Liver (tissue), 9 donors: Measurements from ENCODE around the gene ANTXR1. TPM values are rescaled to one million over a fixed set of nuclear protein-coding genes. Genes with fewer than 3 reads are reported as not detected.

Experiments used
- DNase-seq: peaks from one replicate; pipeline ENCODE4 v3.0.0-alpha.2; 2017; ENCODE audit warnings: low spot score
- H3K27ac ChIP-seq, 2 donors: one replicate each; pipeline ENCODE4 v1.7.0; 2013; ENCODE audit warnings: inconsistent platforms in 2 of 2, low read length in 2 of 2, control low read depth in 1 of 2, low read depth in 1 of 2, mild to moderate bottlenecking in 1 of 2
- H3K27me3 ChIP-seq, 4 donors: one replicate each; pipeline versions ENCODE4 v1.6.1 to v1.7.0; 2013; ENCODE audit warnings: low read length in 3 of 4, inconsistent platforms in 1 of 4, mild to moderate bottlenecking in 1 of 4, moderate library complexity in 1 of 4; ENCODE audit not compliant: control insufficient read depth in 4 of 4, insufficient read depth in 4 of 4
- H3K36me3 ChIP-seq, 4 donors: one replicate each; pipeline versions ENCODE4 v1.6.1 to v1.7.0; 2013; ENCODE audit warnings: low read length in 3 of 4, mild to moderate bottlenecking in 3 of 4, low read depth in 1 of 4, moderate library complexity in 1 of 4; ENCODE audit not compliant: control insufficient read depth in 4 of 4, insufficient read depth in 3 of 4
- H3K4me1 ChIP-seq, 4 donors: one replicate each; pipeline versions ENCODE4 v1.6.1 to v1.7.0; 2013; ENCODE audit warnings: low read length in 3 of 4, mild to moderate bottlenecking in 3 of 4, moderate library complexity in 1 of 4; ENCODE audit not compliant: control insufficient read depth in 4 of 4, insufficient read depth in 4 of 4
- H3K4me3 ChIP-seq, 3 donors: one replicate each; pipeline versions ENCODE4 v1.6.1 to v1.7.0; 2013; ENCODE audit warnings: low read length in 3 of 3, control low read depth in 1 of 3, low read depth in 1 of 3, mild to moderate bottlenecking in 1 of 3
- H3K9ac ChIP-seq, 2 donors: one replicate each; pipeline ENCODE4 v1.7.0; 2013; ENCODE audit warnings: low read length in 2 of 2, mild to moderate bottlenecking in 2 of 2, moderate library complexity in 2 of 2, control low read depth in 1 of 2, low read depth in 1 of 2
- H3K9me3 ChIP-seq, 4 donors: one replicate each; pipeline versions ENCODE4 v1.6.1 to v1.7.0; 2013; ENCODE audit warnings: low read length in 3 of 4; ENCODE audit not compliant: control insufficient read depth in 4 of 4
- HNF4A ChIP-seq, 2 donors: conservative IDR thresholded peaks; 2 replicates each; pipeline ENCODE4 v1.6.1; 2016; ENCODE audit warnings: antibody characterized with exemption in 2 of 2, mild to moderate bottlenecking in 2 of 2
- HNF4G ChIP-seq: IDR thresholded peaks from 2 replicates; pipeline ENCODE4 v1.6.1; 2016; ENCODE audit warnings: antibody characterized with exemption
- JUND ChIP-seq, 2 donors: IDR thresholded peaks; 2 replicates each; pipeline ENCODE4 v1.6.1; 2016; ENCODE audit warnings: antibody characterized with exemption in 2 of 2
- MAX ChIP-seq: IDR thresholded peaks from 2 replicates; pipeline ENCODE4 v1.6.1; 2016; ENCODE audit warnings: antibody characterized with exemption
- NR2F2 ChIP-seq: IDR thresholded peaks from 2 replicates; pipeline ENCODE4 v1.6.1; 2016; ENCODE audit warnings: antibody characterized with exemption
- REST ChIP-seq: IDR thresholded peaks from 2 replicates; pipeline ENCODE4 v1.6.1; 2016; ENCODE audit warnings: antibody characterized with exemption, mild to moderate bottlenecking
- RXRA ChIP-seq, 2 donors: IDR thresholded peaks; 2 replicates each; pipeline ENCODE4 v1.6.1; 2017 to 2018; ENCODE audit warnings: antibody characterized with exemption in 2 of 2, mild to moderate bottlenecking in 1 of 2
- SP1 ChIP-seq: IDR thresholded peaks from 2 replicates; pipeline ENCODE4 v1.6.1; 2018; ENCODE audit warnings: antibody characterized with exemption, mild to moderate bottlenecking
- TAF1 ChIP-seq: conservative IDR thresholded peaks from 2 replicates; pipeline ENCODE4 v1.6.1; 2016; ENCODE audit warnings: antibody characterized with exemption, mild to moderate bottlenecking
- YY1 ChIP-seq: IDR thresholded peaks from 2 replicates; pipeline ENCODE4 v1.6.1; 2016; ENCODE audit warnings: antibody characterized with exemption, mild to moderate bottlenecking
- ZBTB33 ChIP-seq: IDR thresholded peaks from 2 replicates; pipeline ENCODE4 v1.6.1; 2016; ENCODE audit warnings: antibody characterized with exemption
- WGBS: extraction: QIAGEN DNeasy Blood & Tissue Kit; methylation state at CpG from one replicate; pipeline ENCODE4 v1.1.7; 2013; 5-methylcytosine and 5-hydroxymethylcytosine counted together
- polyA plus RNA-seq, 2 donors: library from polyadenylated mRNA; stranded (reverse) in 1 of 2; unstranded in 1 of 2; fragments of 200-250 nt in 1 of 2; fragments of >200 nt in 1 of 2; fragmentation: Nextera tagmentation in 1 of 2; extraction: Ambion mirVana in 1 of 2; gene quantifications; one replicate each; pipeline versions ENCODE4 v1.2.1 to v1.2.3, GENCODE V29; 2013 to 2015
- total RNA-seq, 2 donors: library from RNA; depleted of rRNA; stranded (reverse); fragments of >200 nt; gene quantifications; one replicate each; pipeline ENCODE4 v1.2.3, GENCODE V29; 2014
- donor health status: healthy.
- donor health status: healthy.
- donor health status: healthy.
- donor health status: healthy.
- donor health status: healthy.

The ANTXR1 gene
- total and polyA plus RNA-seq, 4 donors = 0.60 to 3.6 (median 1.8) TPM

- TF ChIP-seq TAF1 (no peak), HNF4A (conservative IDR thresholded peaks at IDR 0.05) (peak; percentile 18 to 19), SP1 (peak; percentile 17), YY1 (peak; percentile 26), RXRA (IDR thresholded peaks at IDR 0.05) (peak in 1 of 2 donors; percentile 35)
- WGBS = 41% methylated on average over 2 of the region's 2 CpGs
Measured at GRCh38 chr2:69055688-69056470, 42.9 kb downstream of the ANTXR1 start.

GRCh38 chr2:69057660-69058059 is 44.7 kb downstream of the ANTXR1 start:
- no peak for DNase-seq
- no peak overlapping the region for H3K4me3 ChIP-seq
- no peaks in the 10 kb centered on the region for H3K27me3 ChIP-seq
- no peak overlapping the region for H3K9ac ChIP-seq
- 75% methylated on average over 3 of the region's 3 CpGs for WGBS
- no peak for TF ChIP-seq JUND (IDR thresholded peaks at IDR 0.05)
- no peak for TF ChIP-seq HNF4G
- peaks cover 0 to 18% (median 12%) of the 10 kb centered on the region in 4 donors for H3K4me1 ChIP-seq
- H3K36me3 ChIP-seq = no peaks in the 10 kb centered on the region
- no peaks in the 10 kb centered on the region for H3K9me3 ChIP-seq
- H3K27ac ChIP-seq = no peak overlapping the region

More at GRCh38 chr2:69055688-69056470, 42.9 kb downstream of the ANTXR1 start:
- no peak overlapping the region for H3K4me3 ChIP-seq
- peaks cover 0 to 8% (median 2%) of the 10 kb centered on the region in 4 donors for H3K4me1 ChIP-seq
- no peaks in the 10 kb centered on the region for H3K9me3 ChIP-seq
- no peak overlapping the region for H3K27ac ChIP-seq
- DNase-seq = no peak
- H3K27me3 ChIP-seq = no peaks in the 10 kb centered on the region
- no peak overlapping the region for H3K9ac ChIP-seq
- no peaks in the 10 kb centered on the region for H3K36me3 ChIP-seq

- Histone ChIP-seq H3K4me1 (peaks cover 0 to 18% (median 13%) of the 10 kb centered on the region in 4 donors), H3K9me3 (no peaks in the 10 kb centered on the region), H3K27ac (no peak overlapping the region), H3K36me3 (no peaks in the 10 kb centered on the region), H3K4me3 (no peak overlapping the region), H3K9ac (no peak overlapping the region), H3K27me3 (no peaks in the 10 kb centered on the region)
- DNase-seq = no peak
- no peak for TF ChIP-seq ZBTB33
- no peak for TF ChIP-seq SP1
- no peak for TF ChIP-seq REST
- TF ChIP-seq RXRA (IDR thresholded peaks at IDR 0.05) = no peak
- no peak for TF ChIP-seq YY1
- no peak for TF ChIP-seq NR2F2
- TF ChIP-seq MAX = no peak
Measured at GRCh38 chr2:69059731-69060290, 46.8 kb downstream of the ANTXR1 start.
